Spleen (tissue), 11 donors: ENCODE data around the gene ADCY1. TPM values are rescaled to one million over a fixed set of nuclear protein-coding genes. Genes with fewer than 3 reads are reported as not detected.

Source experiments
- DNase-seq: peaks from one replicate; pipeline ENCODE4 v3.0.0-alpha.2; 2020
- H3K27ac ChIP-seq, 8 donors: fragments of 200-600 bp; sonication (generic) in 7 of 8; 1 replicate in 4 of 8; 2 replicates in 4 of 8; pipeline versions ENCODE4 v1.5.0 to v1.8.0; 2016 to 2021; ENCODE audit warnings: inconsistent platforms in 4 of 8, mild to moderate bottlenecking in 4 of 8, moderate library complexity in 1 of 8
- H3K27me3 ChIP-seq, 7 donors: fragments of 200-600 bp; sonication (generic) in 6 of 7; replicated peaks in 1 of 7; 1 replicate in 4 of 7; 2 replicates in 3 of 7; pipeline versions ENCODE4 v1.5.0 to v1.8.0; 2016 to 2021; ENCODE audit warnings: inconsistent platforms in 3 of 7, mild to moderate bottlenecking in 1 of 7
- H3K36me3 ChIP-seq, 6 donors: fragments of 200-600 bp; sonication (generic) in 5 of 6; 1 replicate in 4 of 6; 2 replicates in 2 of 6; pipeline versions ENCODE4 v1.5.0 to v1.8.0; 2016 to 2021; ENCODE audit warnings: inconsistent platforms in 2 of 6
- H3K4me1 ChIP-seq, 6 donors: fragments of 200-600 bp; sonication (generic) in 5 of 6; 1 replicate in 3 of 6; 2 replicates in 3 of 6; pipeline versions ENCODE4 v1.5.0 to v1.8.0; 2016 to 2021; ENCODE audit warnings: inconsistent platforms in 3 of 6
- H3K4me3 ChIP-seq, 8 donors: fragments of 200-600 bp; sonication (generic) in 7 of 8; 1 replicate in 4 of 8; 2 replicates in 4 of 8; pipeline versions ENCODE4 v1.5.0 to v1.8.0; 2016 to 2021; ENCODE audit warnings: inconsistent platforms in 4 of 8, mild to moderate bottlenecking in 4 of 8, moderate library complexity in 2 of 8
- H3K9me3 ChIP-seq, 8 donors: fragments of 200-600 bp; sonication (generic) in 7 of 8; 1 replicate in 4 of 8; 2 replicates in 4 of 8; pipeline versions ENCODE4 v1.5.0 to v1.8.0; 2016 to 2021; ENCODE audit warnings: inconsistent platforms in 4 of 8
- POLR2A ChIP-seq, 3 donors: fragments of 450-650 bp; IDR thresholded peaks; one replicate each; pipeline ENCODE4 v1.5.1; 2017; ENCODE audit warnings: antibody characterized with exemption in 3 of 3, mild to moderate bottlenecking in 1 of 3
- POLR2AphosphoS5 ChIP-seq, 3 donors: sonication (generic); formaldehyde crosslinking; IDR thresholded peaks; one replicate each; pipeline ENCODE4 v1.5.1; 2017; ENCODE audit warnings: antibody characterized with exemption in 3 of 3
- WGBS, 5 donors: extraction: QIAGEN DNeasy Blood & Tissue Kit in 3 of 5; methylation state at CpG; one replicate each; pipeline versions ENCODE4 v1.1.5 to v1.1.7; 2013 to 2018; 5-methylcytosine and 5-hydroxymethylcytosine counted together
- intact Hi-C: fragments of 100-400 bp; cut with DNase I; formaldehyde crosslinking; loops from one replicate; pipeline ENCODE4 v1.15.0; 2023; ENCODE audit warnings: low total_unique reads
- polyA plus RNA-seq, 3 donors: library from polyadenylated mRNA; stranded (reverse); fragments of 200-250 nt; gene quantifications; one replicate each; pipeline ENCODE4 v1.2.1, GENCODE V29; 2013
- total RNA-seq, 7 donors: library from RNA; depleted of rRNA in 3 of 7; stranded (reverse); fragments of >200 nt in 3 of 7; fragmentation: NEBNext Ultra II Directional in 4 of 7; extraction: Animal tissue kit (Norgen Biotek cat#: 25700) in 4 of 7; gene quantifications; one replicate each; pipeline versions ENCODE4 v1.1.0 to v1.2.1, GENCODE V29; 2016 to 2021
- TF ChIP-seq, protein P1 (sequence below), 11 experiments: fragments of 200-600 bp in 7 of 11; fragments of 450-650 bp in 4 of 11; sonication (generic) in 4 of 11; IDR thresholded peaks in 8 of 11; conservative IDR thresholded peaks in 3 of 11; 1 replicate in 7 of 11; 2 replicates in 4 of 11; pipeline versions ENCODE4 v1.4.0 to v1.8.0; 2016 to 2021; ENCODE audit warnings: antibody characterized with exemption in 11 of 11, inconsistent platforms in 4 of 11, mild to moderate bottlenecking in 1 of 11
- donor health status: healthy with polysubstance abuse.
- donor health status: DM: no; HTN: no; CAD: no; lungs with moderate emphysema.
- donor health status: DM: no; HTN: no; CAD: no.
- donor health status: Bipolar disorder and iron deficiency.
- donor health status: healthy.
- donor health status: DM: no; HTN: no; CAD: no.
- donor health status: DM: yes; HTN: yes; CAD: no.

The ADCY1 gene
- total and polyA plus RNA-seq, 10 donors, result 0.05 to 6.6 (median 1.8) TPM

GRCh38 chr7:45610019-45610418 is 35.9 kb downstream of the ADCY1 start:
- intact Hi-C loops, result no loop called here

GRCh38 chr7:45610660-45611299 is 36.6 kb downstream of the ADCY1 start:
- 66 to 86% (median 79%) methylated on average over 3 of the region's 3 CpGs for WGBS, 5 donors
- H3K4me3 ChIP-seq, result no peak overlapping the region
- H3K27ac ChIP-seq, result no peak overlapping the region
- no peak for DNase-seq
- no peaks in the 10 kb centered on the region for H3K36me3 ChIP-seq
- peaks cover 0 to 20% (median 0%) of the 10 kb centered on the region in 7 donors for H3K27me3 ChIP-seq
- TF ChIP-seq POLR2AphosphoS5 (IDR thresholded peaks at IDR 0.05), result no peak
- no peak for TF ChIP-seq POLR2A (IDR thresholded peaks at IDR 0.05)
- TF ChIP-seq, protein P1, sequence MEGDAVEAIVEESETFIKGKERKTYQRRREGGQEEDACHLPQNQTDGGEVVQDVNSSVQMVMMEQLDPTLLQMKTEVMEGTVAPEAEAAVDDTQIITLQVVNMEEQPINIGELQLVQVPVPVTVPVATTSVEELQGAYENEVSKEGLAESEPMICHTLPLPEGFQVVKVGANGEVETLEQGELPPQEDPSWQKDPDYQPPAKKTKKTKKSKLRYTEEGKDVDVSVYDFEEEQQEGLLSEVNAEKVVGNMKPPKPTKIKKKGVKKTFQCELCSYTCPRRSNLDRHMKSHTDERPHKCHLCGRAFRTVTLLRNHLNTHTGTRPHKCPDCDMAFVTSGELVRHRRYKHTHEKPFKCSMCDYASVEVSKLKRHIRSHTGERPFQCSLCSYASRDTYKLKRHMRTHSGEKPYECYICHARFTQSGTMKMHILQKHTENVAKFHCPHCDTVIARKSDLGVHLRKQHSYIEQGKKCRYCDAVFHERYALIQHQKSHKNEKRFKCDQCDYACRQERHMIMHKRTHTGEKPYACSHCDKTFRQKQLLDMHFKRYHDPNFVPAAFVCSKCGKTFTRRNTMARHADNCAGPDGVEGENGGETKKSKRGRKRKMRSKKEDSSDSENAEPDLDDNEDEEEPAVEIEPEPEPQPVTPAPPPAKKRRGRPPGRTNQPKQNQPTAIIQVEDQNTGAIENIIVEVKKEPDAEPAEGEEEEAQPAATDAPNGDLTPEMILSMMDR (IDR thresholded peaks at IDR 0.05 in 8 of 11, conservative IDR thresholded peaks at IDR 0.05 in 3 of 11), result no peak
- peaks cover 0 to 49% (median 37%) of the 10 kb centered on the region in 8 donors for H3K9me3 ChIP-seq
- no peaks in the 10 kb centered on the region for H3K4me1 ChIP-seq
- intact Hi-C loops, result no loop called here

More at GRCh38 chr7:45610019-45610418, 35.9 kb downstream of the ADCY1 start:
- Histone ChIP-seq H3K4me1 (no peaks in the 10 kb centered on the region), H3K36me3 (no peaks in the 10 kb centered on the region), H3K27ac (no peak overlapping the region), H3K27me3 (peaks cover 0 to 20% (median 0%) of the 10 kb centered on the region in 7 donors), H3K4me3 (no peak overlapping the region), H3K9me3 (peaks cover 0 to 49% (median 30%) of the 10 kb centered on the region in 8 donors)
- TF ChIP-seq POLR2AphosphoS5 (IDR thresholded peaks at IDR 0.05), result no peak
- no peak for TF ChIP-seq POLR2A (IDR thresholded peaks at IDR 0.05)
- TF ChIP-seq, protein P1 (IDR thresholded peaks at IDR 0.05 in 8 of 11, conservative IDR thresholded peaks at IDR 0.05 in 3 of 11), result no peak
- DNase-seq, result no peak
- WGBS, 5 donors, result 90 to 97% (median 94%) methylated on average over 9 to 10 of the region's 10 CpGs

- DNase-seq, result no peak
- TF ChIP-seq POLR2AphosphoS5 (IDR thresholded peaks at IDR 0.05) (no peak), POLR2A (IDR thresholded peaks at IDR 0.05) (no peak)
- TF ChIP-seq, protein P1 (IDR thresholded peaks at IDR 0.05 in 8 of 11, conservative IDR thresholded peaks at IDR 0.05 in 3 of 11), result no peak
- Histone ChIP-seq H3K27me3 (no peaks in the 10 kb centered on the region), H3K4me1 (no peaks in the 10 kb centered on the region), H3K27ac (no peak overlapping the region), H3K36me3 (no peaks in the 10 kb centered on the region), H3K4me3 (no peak overlapping the region), H3K9me3 (peaks cover 8 to 98% (median 81%) of the 10 kb centered on the region in 8 donors)
- 80 to 85% (median 84%) methylated on average over 3 of the region's 3 CpGs for WGBS, 5 donors
- intact Hi-C loops, result no loop called here
These were observed 43.0 kb downstream of the ADCY1 start for GRCh38 chr7:45617166-45617565.

DNA sequence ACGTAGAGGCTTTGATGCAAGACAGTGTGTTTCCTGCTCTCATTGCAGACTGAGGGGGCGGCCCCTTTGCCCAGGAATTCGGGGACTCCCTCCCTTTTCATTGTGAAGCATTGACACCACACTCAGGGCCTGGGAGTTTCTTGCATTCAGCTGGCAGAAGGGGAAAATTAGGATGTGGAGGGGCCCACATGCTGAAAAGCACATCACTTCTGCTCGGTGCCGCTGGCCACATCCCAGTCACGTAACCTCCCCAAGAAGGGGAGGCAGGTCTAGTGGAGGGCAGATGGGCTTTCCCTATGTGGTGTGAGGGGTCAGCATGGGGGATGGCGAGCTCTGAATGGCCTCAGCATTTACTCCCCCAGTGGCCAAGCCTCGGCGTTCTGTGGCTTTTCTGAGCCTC is 47.9 kb downstream of the ADCY1 start:
- no peaks in the 10 kb centered on the region for H3K27me3 ChIP-seq
- no peak for TF ChIP-seq POLR2AphosphoS5 (IDR thresholded peaks at IDR 0.05)
- no peak overlapping the region for H3K27ac ChIP-seq
- H3K9me3 ChIP-seq, result peaks cover 5 to 49% (median 35%) of the 10 kb centered on the region in 8 donors
- no peaks in the 10 kb centered on the region for H3K4me1 ChIP-seq
- WGBS, 5 donors, result 63 to 76% (median 73%) methylated on average over 9 of the region's 9 CpGs
- H3K36me3 ChIP-seq, result no peaks in the 10 kb centered on the region
- no peak overlapping the region for H3K4me3 ChIP-seq
- intact Hi-C loops, result no loop called here
- no peak for DNase-seq
